Transverse colon (tissue), 4 donors: ENCODE data around the gene TIPARP. TPM values are rescaled to one million over a fixed set of nuclear protein-coding genes. Genes with fewer than 3 reads are reported as not detected.

Experiments
- DNase-seq: peaks from one replicate; pipeline ENCODE4 v3.0.0-alpha.2; 2019
- H3K27ac ChIP-seq, 4 donors: fragments of 200-600 bp; sonication (generic); 2 replicates each; pipeline ENCODE4 v1.5.1; 2016 to 2018; ENCODE audit warnings: inconsistent platforms in 4 of 4
- H3K27me3 ChIP-seq: fragments of 200-600 bp; sonication (generic); 2 replicates; pipeline ENCODE4 v1.5.1; 2017; ENCODE audit warnings: inconsistent platforms
- H3K36me3 ChIP-seq, 4 donors: fragments of 200-600 bp; sonication (generic); 2 replicates each; pipeline ENCODE4 v1.5.1; 2017 to 2019; ENCODE audit warnings: inconsistent platforms in 4 of 4
- H3K4me1 ChIP-seq, 4 donors: fragments of 200-600 bp; sonication (generic); 2 replicates each; pipeline ENCODE4 v1.5.1; 2017 to 2020; ENCODE audit warnings: inconsistent platforms in 4 of 4
- H3K4me3 ChIP-seq, 4 donors: fragments of 200-600 bp; sonication (generic); 1 replicate in 1 of 4; 2 replicates in 3 of 4; pipeline versions ENCODE4 v1.5.1 to v1.6.1; 2017 to 2019; ENCODE audit warnings: inconsistent platforms in 4 of 4
- H3K9me3 ChIP-seq, 2 donors: fragments of 200-600 bp; sonication (generic); 2 replicates each; pipeline ENCODE4 v1.5.1; 2017 to 2019; ENCODE audit warnings: inconsistent platforms in 2 of 2
- CTCF ChIP-seq, 5 experiments: fragments of 200-600 bp in 3 of 5; fragments of 450-650 bp in 2 of 5; sonication (generic) in 3 of 5; IDR thresholded peaks; 1 replicate in 2 of 5; 2 replicates in 3 of 5; pipeline ENCODE4 v1.5.1; 2016 to 2017; ENCODE audit warnings: antibody characterized with exemption in 5 of 5, inconsistent platforms in 3 of 5, mild to moderate bottlenecking in 2 of 5, moderate library complexity in 1 of 5
- EP300 ChIP-seq: sonication (generic); formaldehyde crosslinking; IDR thresholded peaks from one replicate; pipeline ENCODE4 v1.6.1; 2017; ENCODE audit warnings: antibody characterized with exemption, low read depth
- POLR2A ChIP-seq: fragments of 450-650 bp; IDR thresholded peaks from one replicate; pipeline ENCODE4 v1.6.1; 2016; ENCODE audit warnings: antibody characterized with exemption, mild to moderate bottlenecking, moderate library complexity
- POLR2AphosphoS5 ChIP-seq, 3 donors: sonication (generic); formaldehyde crosslinking; IDR thresholded peaks; one replicate each; pipeline ENCODE4 v1.6.1; 2016; ENCODE audit warnings: antibody characterized with exemption in 3 of 3
- WGBS, 2 donors: methylation state at CpG; one replicate each; pipeline ENCODE4 v1.1.5; 2018; ENCODE audit warnings: low coverage in 1 of 2; 5-methylcytosine and 5-hydroxymethylcytosine counted together
- in situ Hi-C, 4 donors: fragments of 200-750 bp; cut with MboI; loops; one replicate each; pipeline versions ENCODE4 v1.15.0 to v1.15.1; 2017; ENCODE audit warnings: low sequenced_read_pairs in 3 of 4, low pct_ligation_motif_present in 1 of 4, low pct_unique_long_range_greater_than_20kb in 1 of 4
- intact Hi-C: fragments of 100-400 bp; cut with DNase I; formaldehyde crosslinking; loops from one replicate; pipeline ENCODE4 v1.15.1; 2023; ENCODE audit warnings: low total_unique reads
- total RNA-seq, 4 donors: library from RNA; depleted of rRNA; stranded (reverse); fragments of >200 nt; gene quantifications; one replicate each; pipeline ENCODE4 v1.1.0, GENCODE V29; 2016

The TIPARP gene
- total RNA-seq, 4 donors from 2014 or later = 11.9 to 47.1 (median 34.3) TPM

DNA sequence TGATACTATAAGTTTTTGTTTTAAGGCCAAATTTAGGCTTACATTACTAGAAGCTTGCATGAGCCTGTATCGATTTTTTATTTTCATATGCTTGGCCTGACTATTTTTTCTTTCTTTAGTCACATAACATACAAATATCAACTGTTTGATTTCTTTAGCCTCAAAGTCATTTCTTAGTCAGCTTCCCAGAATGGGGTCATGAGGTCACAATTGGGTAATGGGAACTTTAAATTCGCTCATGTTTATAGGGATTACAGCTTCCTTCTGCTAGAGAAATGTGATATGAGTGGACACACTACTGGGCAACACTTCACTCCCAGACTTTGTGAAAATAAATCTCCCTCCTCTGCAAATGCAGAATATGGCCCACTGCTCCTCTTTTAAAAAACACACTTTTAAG, 9.1 kb upstream of the TIPARP start:
- Histone ChIP-seq H3K4me3 (no peak overlapping the region), H3K9me3 (no peaks in the 10 kb centered on the region), H3K4me1 (peaks cover 0 to 49% (median 16%) of the 10 kb centered on the region in 4 donors), H3K27me3 (no peaks in the 10 kb centered on the region), H3K36me3 (no peaks in the 10 kb centered on the region), H3K27ac (peak overlapping the region in 1 of 4 donors; percentile 4)
- in situ Hi-C loops (loop anchor here (10.0 to 25.0 kb wide), 5 partner anchors 100 to 528 kb away; partner anchors contain the start of gene SSR3 (in 3 of the 4)), intact Hi-C loops (no loop called here)
- WGBS, 2 donors = 61% methylated on average over 2 of the region's 2 CpGs
- TF ChIP-seq POLR2A (no peak), CTCF (IDR thresholded peaks at IDR 0.05) (no peak), EP300 (no peak), POLR2AphosphoS5 (IDR thresholded peaks at IDR 0.05) (no peak)
- no peak for DNase-seq

DNA sequence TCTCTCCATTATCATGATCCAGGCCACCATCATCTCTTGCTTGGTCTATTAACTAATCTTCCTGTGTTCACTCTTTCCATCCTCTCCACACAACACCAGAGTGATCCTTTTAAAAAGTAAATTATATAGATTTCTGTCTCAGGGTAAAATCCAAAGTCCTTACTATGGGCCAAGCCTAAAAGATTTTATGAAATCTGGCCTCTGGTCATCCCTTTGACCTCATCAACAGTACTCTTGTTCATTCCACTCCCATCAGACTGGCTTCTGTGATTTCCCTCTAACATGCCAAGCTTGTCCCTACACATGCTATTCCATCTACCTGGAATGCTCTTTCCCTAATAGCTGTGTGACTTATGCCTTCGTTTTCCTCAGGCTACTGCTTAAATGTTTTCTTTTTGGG, 8.3 kb upstream of the TIPARP start:
- TF ChIP-seq POLR2AphosphoS5 (IDR thresholded peaks at IDR 0.05) (no peak), CTCF (IDR thresholded peaks at IDR 0.05) (no peak), POLR2A (no peak), EP300 (no peak)
- Histone ChIP-seq H3K27me3 (no peaks in the 10 kb centered on the region), H3K27ac (no peak overlapping the region), H3K36me3 (no peaks in the 10 kb centered on the region), H3K4me1 (peaks cover 0 to 51% (median 16%) of the 10 kb centered on the region in 4 donors), H3K9me3 (no peaks in the 10 kb centered on the region), H3K4me3 (no peak overlapping the region)
- in situ Hi-C loops (loop anchor here (10.0 to 25.0 kb wide), 5 partner anchors 101 to 529 kb away; partner anchors contain the start of gene SSR3 (in 3 of the 4)), intact Hi-C loops (no loop called here)
- no peak for DNase-seq
- 78 to 81% methylated on average over 1 of the region's 1 CpG for WGBS, 2 donors

- no peaks in the 10 kb centered on the region for H3K9me3 ChIP-seq
- H3K27me3 ChIP-seq = no peaks in the 10 kb centered on the region
- H3K27ac ChIP-seq = peak overlapping the region in 3 of 4 donors; percentile 1 to 15 (median 6)
- peaks cover 0 to 56% (median 18%) of the 10 kb centered on the region in 4 donors for H3K4me1 ChIP-seq
- no peak overlapping the region for H3K4me3 ChIP-seq
- intact Hi-C loops (no loop called here), in situ Hi-C loops (loop anchor here (10.0 to 25.0 kb wide), 5 partner anchors 103 to 531 kb away; partner anchors contain the start of gene SSR3 (in 3 of the 4))
- no peak for TF ChIP-seq CTCF (IDR thresholded peaks at IDR 0.05)
- TF ChIP-seq POLR2A = no peak
- no peak for TF ChIP-seq POLR2AphosphoS5 (IDR thresholded peaks at IDR 0.05)
- TF ChIP-seq EP300 = no peak
- peak; percentile 71 for DNase-seq
- WGBS, 2 donors = 0 to 24% methylated on average over 1 to 4 of the region's 4 CpGs
- H3K36me3 ChIP-seq = no peaks in the 10 kb centered on the region
Measured at GRCh38 chr3:156668073-156668763, 6.2 kb upstream of the TIPARP start.

GRCh38 chr3:156670077-156670476, 4.3 kb upstream of the TIPARP start:
- Histone ChIP-seq H3K4me1 (peaks cover 0 to 54% (median 21%) of the 10 kb centered on the region in 4 donors), H3K9me3 (no peaks in the 10 kb centered on the region), H3K27me3 (no peaks in the 10 kb centered on the region), H3K27ac (peak overlapping the region in 2 of 4 donors; percentile 41 to 45), H3K4me3 (no peak overlapping the region), H3K36me3 (no peaks in the 10 kb centered on the region)
- no peak for DNase-seq
- TF ChIP-seq POLR2AphosphoS5 (IDR thresholded peaks at IDR 0.05) (no peak), CTCF (IDR thresholded peaks at IDR 0.05) (no peak), POLR2A (no peak), EP300 (no peak)
- WGBS, 2 donors = 37 to 69% methylated on average over 2 of the region's 2 CpGs
- intact Hi-C loops = loop anchor here (10.0 kb wide), 1 partner anchor 515 kb away; no protein-coding TSS in a partner anchor
- in situ Hi-C loops = loop anchor here (10.0 to 25.0 kb wide), 4 partner anchors 108 to 533 kb away; partner anchors contain the start of gene SSR3 (in 2 of the 4)
